ENCODE measurements around the gene ARL15.

ARL15 gene

GRCh38 chr5:53971131-53971530 is 339.2 kb downstream of the ARL15 start:
- no peak for DNase-seq

- DNase-seq, result no peak
Measured at GRCh38 chr5:53970475-53970874, 339.9 kb downstream of the ARL15 start.

GRCh38 chr5:53969176-53969730 is 341.1 kb downstream of the ARL15 start:
- DNase-seq, result no peak

- DNase-seq, result no peak
Measured at GRCh38 chr5:53965459-53965858, 344.9 kb downstream of the ARL15 start.

- DNase-seq, result no peak
Measured at GRCh38 chr5:53963958-53964357, 346.4 kb downstream of the ARL15 start.

GRCh38 chr5:53962306-53962705 is 348.1 kb downstream of the ARL15 start:
- no peak for DNase-seq

- DNase-seq, result no peak
Measured at GRCh38 chr5:53956632-53957031, 353.7 kb downstream of the ARL15 start.

GRCh38 chr5:53956196-53956595 is 354.2 kb downstream of the ARL15 start:
- DNase-seq, result no peak

- DNase-seq, result no peak
Measured at GRCh38 chr5:53950621-53951020, 359.8 kb downstream of the ARL15 start.

- peak; percentile 21 for DNase-seq
Measured at GRCh38 chr5:53948598-53948997, 361.8 kb downstream of the ARL15 start.

- DNase-seq, result no peak
Measured at GRCh38 chr5:53946405-53947100, 363.8 kb downstream of the ARL15 start.

- no peak for DNase-seq
Measured at GRCh38 chr5:53944981-53945380, 365.4 kb downstream of the ARL15 start.

- DNase-seq, result no peak
Measured at GRCh38 chr5:53943938-53944337, 366.4 kb downstream of the ARL15 start.

GRCh38 chr5:53942724-53943123 is 367.6 kb downstream of the ARL15 start:
- no peak for DNase-seq

GRCh38 chr5:53940921-53941320 is 369.5 kb downstream of the ARL15 start:
- no peak for DNase-seq

- no peak for DNase-seq
Measured at GRCh38 chr5:53937467-53937866, 372.9 kb downstream of the ARL15 start.

- DNase-seq, result no peak
Measured at GRCh38 chr5:53936481-53937352, 373.7 kb downstream of the ARL15 start.

GRCh38 chr5:53934151-53934820 is 376.1 kb downstream of the ARL15 start:
- no peak for DNase-seq

GRCh38 chr5:53932351-53932750 is 378.0 kb downstream of the ARL15 start:
- no peak for DNase-seq

- DNase-seq, result no peak
Measured at GRCh38 chr5:53930457-53930856, 379.9 kb downstream of the ARL15 start.

GRCh38 chr5:53929570-53929969 is 380.8 kb downstream of the ARL15 start:
- DNase-seq, result no peak

- DNase-seq, result no peak
Measured at GRCh38 chr5:53929152-53929551, 381.2 kb downstream of the ARL15 start.

GRCh38 chr5:53928641-53929040 is 381.7 kb downstream of the ARL15 start:
- DNase-seq, result no peak
